ENCODE data around the gene SMIM5.

GRCh38 chr17:75665981-75666380, 32.7 kb downstream of the SMIM5 start:
- TF ChIP-seq, protein P1, sequence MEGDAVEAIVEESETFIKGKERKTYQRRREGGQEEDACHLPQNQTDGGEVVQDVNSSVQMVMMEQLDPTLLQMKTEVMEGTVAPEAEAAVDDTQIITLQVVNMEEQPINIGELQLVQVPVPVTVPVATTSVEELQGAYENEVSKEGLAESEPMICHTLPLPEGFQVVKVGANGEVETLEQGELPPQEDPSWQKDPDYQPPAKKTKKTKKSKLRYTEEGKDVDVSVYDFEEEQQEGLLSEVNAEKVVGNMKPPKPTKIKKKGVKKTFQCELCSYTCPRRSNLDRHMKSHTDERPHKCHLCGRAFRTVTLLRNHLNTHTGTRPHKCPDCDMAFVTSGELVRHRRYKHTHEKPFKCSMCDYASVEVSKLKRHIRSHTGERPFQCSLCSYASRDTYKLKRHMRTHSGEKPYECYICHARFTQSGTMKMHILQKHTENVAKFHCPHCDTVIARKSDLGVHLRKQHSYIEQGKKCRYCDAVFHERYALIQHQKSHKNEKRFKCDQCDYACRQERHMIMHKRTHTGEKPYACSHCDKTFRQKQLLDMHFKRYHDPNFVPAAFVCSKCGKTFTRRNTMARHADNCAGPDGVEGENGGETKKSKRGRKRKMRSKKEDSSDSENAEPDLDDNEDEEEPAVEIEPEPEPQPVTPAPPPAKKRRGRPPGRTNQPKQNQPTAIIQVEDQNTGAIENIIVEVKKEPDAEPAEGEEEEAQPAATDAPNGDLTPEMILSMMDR (IDR thresholded peaks at IDR 0.05; ENCODE audit: low read length), result no peak
- no peak for TF ChIP-seq EZH2phosphoT487 (IDR thresholded peaks at IDR 0.05; ENCODE audit: low read length)

All from MM.1S (cell line).